NCI-H1436 (cell line): ENCODE results near the gene EVA1C.
"Not testable (repeated sequence)": the region's sequence is repeated elsewhere in the genome, so short reads cannot be mapped to it uniquely, and the experiment has no call there.

Experiments
- DNase-seq: peaks from one replicate; lab custom pipeline; 2025; lab: John Stamatoyannopoulos, UW

EVA1C gene, protein sequence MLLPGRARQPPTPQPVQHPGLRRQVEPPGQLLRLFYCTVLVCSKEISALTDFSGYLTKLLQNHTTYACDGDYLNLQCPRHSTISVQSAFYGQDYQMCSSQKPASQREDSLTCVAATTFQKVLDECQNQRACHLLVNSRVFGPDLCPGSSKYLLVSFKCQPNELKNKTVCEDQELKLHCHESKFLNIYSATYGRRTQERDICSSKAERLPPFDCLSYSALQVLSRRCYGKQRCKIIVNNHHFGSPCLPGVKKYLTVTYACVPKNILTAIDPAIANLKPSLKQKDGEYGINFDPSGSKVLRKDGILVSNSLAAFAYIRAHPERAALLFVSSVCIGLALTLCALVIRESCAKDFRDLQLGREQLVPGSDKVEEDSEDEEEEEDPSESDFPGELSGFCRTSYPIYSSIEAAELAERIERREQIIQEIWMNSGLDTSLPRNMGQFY

DNA sequence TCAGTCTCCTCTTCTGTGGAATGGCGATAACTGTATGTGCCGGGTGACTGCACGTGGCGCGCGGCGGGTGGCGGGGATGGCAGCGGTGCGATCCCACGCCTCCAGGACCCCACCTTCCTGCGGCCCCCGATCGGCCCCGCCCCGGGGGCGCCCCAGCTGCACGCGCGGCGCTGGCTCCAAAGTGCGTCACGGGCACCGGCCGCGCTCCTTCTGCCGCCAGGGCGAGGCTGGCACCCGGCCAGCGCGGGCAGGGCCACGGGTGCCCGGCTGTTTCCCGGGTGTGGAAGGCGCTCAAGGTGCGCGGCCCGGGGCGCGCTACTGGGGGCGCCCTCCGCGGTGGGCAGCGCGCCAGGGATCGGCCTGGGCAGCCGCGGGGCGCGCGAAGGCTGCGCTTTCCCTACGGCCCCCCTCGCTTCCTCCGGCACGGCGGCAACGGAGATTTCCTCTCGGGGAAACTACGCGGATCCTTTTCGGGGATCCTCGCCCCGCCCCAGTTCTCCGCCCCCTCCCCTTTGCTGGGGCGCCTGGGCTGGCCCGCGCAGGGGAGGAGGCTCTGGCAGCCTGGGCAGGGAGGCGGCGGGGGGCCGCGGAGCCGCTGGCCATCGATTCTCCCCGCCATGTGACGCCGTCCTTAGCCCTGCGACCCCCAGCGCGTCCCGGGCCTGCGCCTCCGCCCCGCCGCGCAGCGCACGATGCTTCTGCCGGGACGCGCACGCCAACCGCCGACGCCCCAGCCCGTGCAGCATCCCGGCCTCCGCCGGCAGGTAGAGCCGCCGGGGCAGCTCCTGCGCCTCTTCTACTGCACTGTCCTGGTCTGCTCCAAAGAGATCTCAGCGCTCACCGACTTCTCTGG lies at the start of gene EVA1C:
TSS of gene EVA1C (plus strand) at position 545 of the 853 bp plus-strand sequence. CDS start at position 693, 148 bp downstream.
- DNase-seq: peak; percentile 41

DNA sequence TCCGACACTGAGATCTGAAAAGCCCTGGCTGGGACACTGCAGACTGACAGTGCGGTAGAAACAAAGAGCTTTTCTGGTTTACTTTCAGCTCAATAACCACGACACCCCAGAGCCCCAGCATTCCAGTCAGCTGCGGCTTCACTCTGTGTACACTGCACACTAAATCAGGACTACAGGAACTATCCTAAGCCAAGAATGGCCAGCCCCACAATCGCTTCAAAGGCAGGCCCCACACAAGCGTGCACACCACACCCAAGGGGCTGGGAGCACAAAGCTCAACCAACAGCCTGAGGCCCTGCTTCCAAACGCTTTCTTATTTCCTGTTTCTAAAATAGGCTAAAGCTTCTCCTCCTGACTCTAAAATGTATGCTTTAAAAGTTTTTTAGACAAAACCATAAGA lies 48.1 kb upstream of the EVA1C start:
- DNase-seq: no peak

DNA sequence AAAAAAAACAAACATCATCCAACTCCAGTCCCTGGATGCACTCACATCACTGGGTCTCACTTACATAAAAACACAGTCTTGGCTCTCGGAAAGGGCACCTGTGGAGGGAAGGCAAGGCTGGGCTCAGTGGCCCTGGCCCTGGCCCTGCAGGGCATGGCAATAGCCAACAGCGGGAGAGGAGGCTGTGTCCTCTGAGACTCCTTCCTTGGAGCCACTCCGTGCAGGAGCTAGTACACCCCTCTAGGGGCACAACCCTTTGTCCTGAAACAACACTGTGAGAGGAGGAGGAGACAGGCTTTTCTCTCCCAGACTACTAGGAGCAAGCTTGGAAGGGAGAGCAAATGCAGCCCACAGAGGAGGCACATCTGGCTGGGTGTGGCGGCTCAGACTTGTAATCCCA lies 47.7 kb upstream of the EVA1C start:
- no peak for DNase-seq

DNA sequence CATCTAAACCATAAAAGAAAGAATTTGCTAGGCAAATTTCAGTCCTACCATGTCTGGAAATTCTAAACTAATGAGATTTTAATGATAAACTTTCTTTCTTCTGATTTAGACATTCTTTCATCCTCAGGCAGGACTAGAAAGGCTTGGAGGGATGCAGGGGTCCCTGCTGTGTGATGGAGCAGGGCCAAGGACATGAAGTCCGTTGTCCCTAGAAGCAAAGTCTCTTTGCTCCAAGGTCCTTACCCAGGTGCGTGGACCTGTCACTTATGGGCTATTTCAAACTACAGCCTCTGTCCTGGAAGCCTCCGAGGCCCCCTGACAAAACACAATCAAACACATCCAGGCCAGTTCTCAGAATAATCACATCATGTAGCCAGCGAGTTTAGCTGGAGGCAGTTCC lies 46.3 kb upstream of the EVA1C start:
- no peak for DNase-seq

DNA sequence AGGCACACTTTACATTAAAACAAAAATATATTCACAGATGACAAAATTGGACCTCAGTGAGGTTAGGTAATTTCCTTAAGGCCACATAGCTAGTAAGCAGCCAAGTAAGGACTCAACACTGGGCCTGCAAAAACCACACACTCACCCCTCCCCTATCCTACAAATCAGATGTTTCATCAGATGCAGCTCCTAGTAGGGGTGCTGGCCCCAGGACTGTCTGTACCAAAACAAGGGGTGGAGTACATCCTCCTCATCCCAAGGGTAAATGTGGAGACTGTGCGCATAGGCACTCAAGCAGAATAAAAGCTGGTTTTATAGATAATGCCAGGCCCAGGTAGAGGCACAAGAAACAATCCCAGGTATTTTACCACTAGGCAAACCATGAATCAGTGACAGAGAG lies 45.3 kb upstream of the EVA1C start:
- DNase-seq: no peak

DNA sequence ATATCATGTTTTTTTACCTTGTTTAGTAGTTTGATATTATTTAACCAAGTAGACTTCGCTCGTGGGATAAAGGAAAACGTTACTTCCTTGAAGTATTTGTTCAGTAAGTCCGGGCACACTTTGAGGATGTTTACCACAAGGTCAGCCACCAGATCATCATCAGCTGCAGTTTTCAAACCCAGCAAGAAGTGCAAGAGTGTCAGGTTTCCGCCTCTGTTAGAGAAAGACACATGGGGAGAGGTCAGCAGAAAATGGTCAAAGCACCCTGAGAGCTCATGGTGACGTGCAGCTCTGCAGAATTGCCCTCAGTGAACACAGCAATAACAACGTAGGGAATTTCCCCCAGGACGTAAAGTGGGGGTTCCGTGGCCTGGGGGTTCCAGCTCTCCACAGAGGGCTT lies 44.1 kb upstream of the EVA1C start:
- DNase-seq: no peak

DNA sequence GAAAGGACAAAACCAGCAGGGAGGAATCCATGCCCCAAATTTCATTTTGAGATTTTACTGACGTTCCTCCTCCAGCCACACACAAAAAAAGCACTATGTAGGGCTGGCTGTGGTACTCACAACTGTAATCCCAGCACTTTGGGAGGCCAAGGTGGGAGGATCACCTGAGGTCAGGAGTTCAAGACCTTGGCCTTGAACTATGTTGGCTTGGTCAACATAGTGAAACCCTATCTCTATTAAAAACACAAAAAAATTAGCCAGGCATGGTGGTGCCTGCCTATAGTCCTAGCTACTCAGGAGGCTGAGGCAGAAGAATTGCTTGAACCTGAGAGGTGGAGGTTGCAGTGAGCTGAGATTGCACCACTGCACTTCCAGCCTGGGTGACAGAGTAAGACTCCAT lies 43.5 kb upstream of the EVA1C start:
- DNase-seq: not testable (repeated sequence)

DNA sequence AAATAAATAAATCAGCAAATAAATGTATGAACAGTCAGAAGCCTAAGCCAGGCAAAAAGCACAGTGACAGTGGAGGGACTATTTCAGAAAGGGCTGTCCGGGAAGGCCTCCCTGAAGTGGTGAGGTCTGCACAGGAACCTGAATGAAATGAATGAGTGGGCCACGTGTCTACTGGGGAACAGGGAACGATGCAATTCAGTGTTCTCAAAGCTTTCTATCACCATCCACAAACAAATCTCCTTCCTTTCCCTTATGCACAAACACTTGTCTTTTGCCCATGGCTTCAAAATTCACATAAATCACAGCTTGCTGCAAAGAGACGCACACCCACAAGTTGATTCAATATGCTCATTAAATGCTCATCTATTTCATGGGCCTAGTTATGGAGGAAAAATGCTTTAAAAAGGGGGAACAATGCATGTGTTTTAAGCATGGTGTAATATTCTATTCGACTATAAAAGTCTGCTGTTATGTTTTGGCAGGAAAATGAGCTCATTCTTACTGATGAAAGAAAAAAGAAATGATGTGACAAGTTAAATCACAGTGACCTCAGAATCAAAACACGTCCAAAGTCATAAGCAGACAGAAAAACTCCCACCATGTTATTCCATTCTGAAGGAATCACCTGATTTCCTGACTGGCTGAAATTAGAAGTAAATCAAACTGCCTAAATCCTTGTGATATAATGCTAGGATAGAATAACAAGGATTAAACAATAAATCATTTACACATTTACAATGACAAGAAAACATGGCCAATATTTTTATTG lies 41.3 kb upstream of the EVA1C start:
- no peak for DNase-seq

DNA sequence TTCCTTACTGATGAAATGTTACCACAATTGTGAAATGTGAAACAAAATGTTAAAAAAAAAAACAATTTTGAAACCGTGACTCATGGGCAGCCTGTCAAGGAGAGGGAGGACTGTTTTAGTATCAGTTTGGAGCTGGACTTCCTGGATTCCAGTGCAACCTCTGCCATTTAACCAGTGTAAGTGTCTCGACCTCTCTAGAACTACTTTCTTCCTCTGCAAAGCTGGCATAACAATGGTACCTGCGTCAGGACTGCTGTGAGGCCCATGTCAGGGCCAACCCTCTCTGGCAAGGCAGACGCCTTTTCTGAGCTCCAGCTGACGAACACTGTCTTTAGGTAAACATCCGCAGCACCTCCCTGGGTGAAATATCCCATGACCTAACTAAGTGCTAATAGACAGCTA lies 40.6 kb upstream of the EVA1C start:
- no peak for DNase-seq

DNA sequence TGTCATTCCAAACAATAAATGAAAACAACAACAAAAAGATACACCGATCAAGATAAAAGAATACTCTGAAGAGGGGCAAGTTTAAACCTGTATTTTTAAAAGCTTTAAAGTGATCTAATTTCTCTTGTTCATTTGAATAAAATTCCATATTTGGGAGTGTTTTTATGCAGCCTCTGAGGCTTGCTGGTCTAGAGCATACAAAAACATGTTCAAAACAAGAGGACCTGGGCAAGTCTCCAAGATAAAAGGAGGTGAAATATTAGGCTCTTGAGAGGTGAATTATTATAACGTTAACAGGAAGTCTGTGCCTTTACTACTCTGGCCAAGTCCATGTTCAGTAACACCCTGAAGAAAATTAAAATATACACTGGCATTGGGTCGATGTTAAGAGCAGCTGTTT lies 39.8 kb upstream of the EVA1C start:
- DNase-seq: no peak

DNA sequence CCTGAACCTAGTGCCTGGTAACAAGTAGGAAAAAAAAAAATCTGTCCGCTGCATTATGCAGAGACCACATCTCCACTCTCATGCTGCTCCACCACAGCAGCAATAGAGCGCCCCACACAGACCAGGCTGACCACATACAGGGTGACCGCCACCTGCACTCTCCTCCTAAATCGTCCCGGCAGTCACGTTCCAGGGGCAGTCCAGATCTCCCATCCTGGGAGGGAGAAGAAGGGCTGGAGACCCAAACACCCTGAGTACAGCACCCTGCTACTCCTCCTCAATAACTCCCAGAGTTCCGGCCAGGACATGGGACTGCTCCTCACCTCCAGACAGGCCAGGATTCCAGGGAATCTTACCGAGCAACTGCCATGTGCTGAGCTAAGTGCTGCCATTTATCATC lies 35.0 kb upstream of the EVA1C start:
- no peak for DNase-seq

DNA sequence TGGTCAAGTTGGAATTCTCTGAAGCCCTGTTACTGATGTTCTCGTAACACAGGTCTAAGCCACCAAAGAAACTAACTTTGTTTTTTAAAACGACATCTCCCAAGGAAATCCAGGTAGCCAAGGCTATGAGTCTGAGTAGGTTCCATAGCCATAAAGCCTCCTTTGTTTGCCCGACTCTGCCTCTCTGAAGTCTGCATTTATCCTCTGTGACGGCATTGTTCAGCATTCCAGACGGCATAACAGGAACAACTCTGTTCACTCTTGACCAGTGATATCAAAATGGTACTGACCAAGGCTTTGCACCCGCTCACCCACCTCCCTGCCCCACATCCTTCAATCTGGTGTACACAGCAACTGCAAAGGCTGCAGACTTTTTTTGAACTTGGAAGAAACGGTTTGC lies 34.5 kb upstream of the EVA1C start:
- DNase-seq: no peak

DNA sequence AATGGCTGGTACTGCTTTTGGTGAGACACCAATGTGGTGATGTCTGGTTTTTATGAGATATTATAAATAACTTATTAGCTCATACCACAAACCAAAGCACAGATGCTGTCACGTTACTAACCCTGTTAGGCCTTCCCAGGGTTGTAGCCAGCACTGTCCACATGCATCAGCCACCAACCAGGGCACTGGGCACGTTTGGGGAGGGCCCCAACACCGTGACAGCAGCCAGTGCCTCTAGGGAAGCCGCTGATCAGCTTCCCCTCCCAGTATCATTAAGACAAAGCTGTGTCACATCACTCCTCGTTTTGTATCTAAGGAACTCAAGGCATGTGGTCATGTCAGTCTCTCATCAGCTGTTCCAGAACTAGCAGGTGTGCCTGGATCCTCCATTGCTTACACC lies 33.5 kb upstream of the EVA1C start:
- DNase-seq: no peak

DNA sequence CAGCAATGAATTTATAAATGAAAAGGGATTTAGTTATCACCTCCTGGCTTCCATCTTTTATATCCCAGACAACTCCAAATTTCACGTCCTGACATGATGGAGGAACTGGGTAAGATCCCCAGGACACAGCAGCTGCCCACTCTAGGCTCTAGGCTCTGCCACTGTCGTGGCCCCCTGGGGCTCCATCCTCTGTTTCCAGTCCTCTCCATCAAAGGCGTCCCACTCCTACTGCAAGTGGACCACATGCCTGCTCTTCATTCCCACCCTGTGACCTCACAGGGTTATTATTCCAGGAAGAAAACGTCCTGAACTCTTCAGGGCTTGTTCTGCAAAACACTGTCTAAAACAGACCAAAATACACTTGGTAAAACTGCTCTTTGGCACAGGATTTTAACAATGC lies 31.6 kb upstream of the EVA1C start:
- no peak for DNase-seq

DNA sequence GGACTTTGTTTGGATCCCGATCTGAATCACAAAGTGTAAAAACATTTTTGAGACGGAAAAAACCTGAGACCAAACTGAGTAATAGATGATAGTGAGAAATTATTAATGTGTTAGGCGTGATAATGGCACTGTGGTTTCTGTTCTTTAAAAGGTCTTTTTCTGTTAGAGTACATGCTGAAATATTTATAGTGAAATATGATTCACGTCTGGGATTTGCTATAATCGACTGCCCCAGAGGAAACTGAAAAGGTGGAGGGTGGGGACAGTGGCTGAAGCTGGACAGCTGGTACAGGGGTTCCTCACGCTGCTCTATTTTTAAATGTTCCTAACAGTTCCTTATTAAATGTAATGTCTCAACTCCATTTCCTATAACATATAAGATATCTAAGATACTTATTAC lies 30.9 kb upstream of the EVA1C start:
- DNase-seq: no peak

DNA sequence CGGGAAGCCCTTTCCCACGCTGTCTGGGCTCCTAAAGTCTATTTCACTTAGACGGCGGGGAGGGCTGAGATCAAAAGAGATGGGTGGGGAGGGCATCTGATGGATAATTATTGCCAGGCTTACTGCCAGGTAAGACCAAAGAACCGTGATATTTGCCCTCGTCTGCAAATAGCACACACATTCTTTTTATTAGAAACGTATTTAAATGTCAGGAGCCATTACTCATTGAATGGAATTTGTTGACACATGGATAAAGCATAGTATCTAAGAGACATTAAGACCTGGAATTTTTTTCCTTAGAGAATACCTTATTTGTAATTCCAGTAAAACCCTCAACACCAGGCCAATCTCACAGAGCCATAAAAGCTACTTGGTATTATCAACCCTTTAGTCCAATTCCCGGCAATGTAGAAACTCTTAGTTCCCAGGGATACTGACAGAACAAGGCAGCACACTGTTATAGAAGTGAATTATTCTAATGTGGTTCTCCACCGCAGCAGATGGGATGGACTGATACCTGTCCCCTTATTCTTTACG lies 30.3 kb upstream of the EVA1C start:
- DNase-seq: no peak

DNA sequence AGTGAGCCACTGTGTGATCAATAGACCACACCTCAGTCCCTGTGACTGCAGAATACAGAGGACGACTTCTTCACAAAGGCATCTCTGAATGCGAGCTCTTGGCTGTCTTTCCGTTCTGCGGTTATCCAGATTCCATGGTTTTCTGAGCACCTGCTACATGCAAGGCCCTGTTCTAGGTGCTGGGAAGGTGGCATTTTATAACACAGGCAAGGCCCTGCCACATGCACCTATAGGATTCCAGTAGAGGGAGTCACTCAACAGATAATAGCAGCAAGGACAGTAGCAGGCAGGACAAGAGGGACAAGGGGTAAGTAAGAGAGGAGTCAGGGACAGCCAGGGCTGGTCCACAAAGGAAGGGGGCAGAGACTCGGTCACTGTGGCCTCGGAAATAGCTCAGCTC lies 28.7 kb upstream of the EVA1C start:
- DNase-seq: no peak

DNA sequence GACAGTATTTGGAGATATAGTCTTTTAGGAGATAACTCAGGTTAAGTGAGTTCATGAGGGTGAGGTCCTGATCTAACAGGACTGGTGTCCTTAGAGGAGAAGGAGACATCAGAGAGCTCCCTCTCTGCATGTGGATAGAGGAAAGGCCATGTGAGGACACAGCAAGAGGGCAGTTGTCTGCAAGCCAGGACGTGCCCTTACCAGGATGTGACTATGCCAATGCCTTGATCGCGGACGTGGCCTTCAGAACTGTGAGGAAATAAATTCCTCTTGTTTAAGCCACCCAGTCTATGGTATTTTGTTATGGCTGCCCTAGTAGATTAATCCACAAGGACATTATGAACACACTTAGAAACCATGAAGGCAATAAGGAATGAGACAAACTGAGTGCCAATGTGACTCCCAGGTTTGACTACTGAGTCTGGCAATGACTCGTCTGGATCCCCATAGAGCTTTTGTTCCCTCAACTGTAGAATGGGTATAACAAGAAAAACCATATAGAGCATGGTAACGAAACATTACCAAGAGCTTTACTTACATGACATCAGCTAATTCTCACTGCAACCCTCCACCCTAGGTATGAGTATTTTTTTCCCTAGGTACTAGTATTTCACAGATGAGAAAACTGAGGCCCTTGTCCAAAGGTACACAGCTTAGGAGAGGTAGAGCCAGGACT lies 26.2 kb upstream of the EVA1C start:
- no peak for DNase-seq

DNA sequence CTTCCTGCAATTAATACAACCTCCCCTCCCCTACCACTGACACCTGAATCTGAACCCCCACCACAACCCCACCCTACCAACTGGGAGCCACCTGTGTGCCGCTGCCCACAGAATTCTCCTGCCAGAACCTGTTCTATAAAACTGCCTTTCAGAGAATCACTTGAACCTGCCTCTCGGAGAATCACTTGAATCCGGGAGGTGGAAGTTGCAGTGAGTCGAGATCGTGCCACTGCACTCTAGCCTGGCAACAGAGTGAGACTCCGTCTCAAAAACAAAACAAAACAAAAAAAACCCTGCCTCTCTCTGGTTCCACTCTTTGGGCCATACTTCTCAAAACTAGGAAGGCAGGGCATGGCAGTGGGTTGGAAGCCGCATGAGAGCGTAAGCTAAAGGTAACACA lies 25.4 kb upstream of the EVA1C start:
- no peak for DNase-seq

DNA sequence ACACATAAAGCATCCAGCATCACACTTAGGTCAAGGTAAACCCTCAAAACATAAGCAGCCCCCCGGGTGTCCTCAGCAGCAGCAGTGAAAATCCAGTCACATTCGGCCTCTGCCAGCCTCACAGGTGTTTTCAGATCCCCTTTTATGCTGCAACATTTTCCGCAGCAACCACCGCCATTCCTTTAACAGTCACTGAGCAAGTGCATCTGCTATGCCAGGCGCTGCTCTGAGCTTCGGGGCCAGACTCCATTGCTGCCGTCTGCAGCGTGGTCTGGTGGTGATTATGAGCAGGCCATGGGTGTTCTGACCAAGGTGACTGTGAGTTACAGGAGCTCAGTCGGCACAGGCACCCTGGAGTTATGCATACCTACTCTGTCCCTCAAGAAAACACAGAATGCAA lies 24.2 kb upstream of the EVA1C start:
- no peak for DNase-seq

DNA sequence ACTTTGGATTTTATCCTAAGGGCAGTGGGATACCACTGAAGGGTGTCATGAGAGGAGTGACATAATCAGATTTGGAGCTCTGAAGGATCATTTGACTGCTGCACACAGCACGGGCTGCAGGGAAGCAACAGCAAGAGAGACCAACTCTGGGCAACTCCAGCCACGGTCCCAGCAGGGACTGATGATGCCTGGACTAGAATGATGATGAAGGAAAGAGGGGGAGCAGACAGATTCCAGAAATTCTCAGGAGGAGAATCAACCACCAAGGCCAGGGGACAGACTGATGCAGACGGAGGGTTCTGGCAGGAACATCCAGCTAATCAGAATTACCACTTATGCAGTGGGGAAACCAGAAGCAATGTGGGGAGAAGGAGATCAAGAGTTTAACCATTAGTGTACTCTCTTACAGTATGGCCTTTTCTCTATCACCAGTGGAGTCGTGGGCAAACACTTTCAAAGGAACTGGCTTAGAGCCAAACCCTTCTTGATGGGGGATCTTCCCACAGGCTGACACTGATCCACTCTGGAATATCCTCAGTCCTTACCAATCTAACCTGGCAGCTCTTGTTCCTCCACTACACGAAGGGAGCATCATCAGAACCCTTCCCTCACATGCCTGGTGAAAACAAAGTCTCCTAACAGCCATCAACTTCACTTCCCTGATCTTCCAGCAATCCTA lies 23.0 kb upstream of the EVA1C start:
- DNase-seq: no peak
